CD4-positive, alpha-beta T cell (primary cell): ENCODE measurements around the gene EEF1AKMT3. TPM values are rescaled to one million over a fixed set of nuclear protein-coding genes. Genes with fewer than 3 reads are reported as not detected.

ENCODE experiments used
- ATAC-seq: fragments of 200-7000 bp; cut with Tn5 transposase; one replicate; pipeline ENCODE4 v1.10.0; 2022; ENCODE audit warnings: mild to moderate bottlenecking; ENCODE audit not compliant: poor library complexity
- CTCF ChIA-PET: fragments of 350-600 bp; sonication (Branson Sonifier 250); formaldehyde crosslinking; loops from one replicate; lab custom pipeline; 2021; ENCODE audit warnings: antibody characterized with exemption, inconsistent platforms; lab: Charles Lee
- POLR2A ChIA-PET: fragments of 350-600 bp; sonication (Branson Sonifier 250); formaldehyde crosslinking; loops from one replicate; lab custom pipeline; 2021; ENCODE audit warnings: antibody characterized with exemption, inconsistent platforms; lab: Charles Lee
- DNase-seq, 14 experiments: peaks; one replicate each; pipeline ENCODE4 v3.0.0-alpha.2; 2013 to 2020; ENCODE audit warnings: mixed read lengths in 2 of 14
- H3K27ac ChIP-seq, 2 donors: one replicate each; pipeline versions ENCODE4 v1.5.1 to v1.7.0; 2013; ENCODE audit warnings: low read length in 2 of 2, low read depth in 1 of 2, mild to moderate bottlenecking in 1 of 2
- H3K27me3 ChIP-seq, 2 experiments: 1 replicate in 1 of 2; 2 replicates in 1 of 2; pipeline versions ENCODE4 v1.6.1 to v1.7.0; 2013; ENCODE audit warnings: low read length in 2 of 2, control low read depth in 1 of 2, mild to moderate bottlenecking in 1 of 2, moderate library complexity in 1 of 2; ENCODE audit not compliant: insufficient read depth in 2 of 2, control insufficient read depth in 1 of 2
- H3K36me3 ChIP-seq: one replicate; pipeline ENCODE4 v1.6.1; 2013; ENCODE audit warnings: low read length, control low read depth; ENCODE audit not compliant: insufficient read depth
- H3K4me1 ChIP-seq: one replicate; pipeline ENCODE4 v1.6.1; 2013; ENCODE audit warnings: low read length, control low read depth; ENCODE audit not compliant: insufficient read depth
- H3K4me3 ChIP-seq: one replicate; pipeline ENCODE4 v1.5.1; 2013; ENCODE audit warnings: mild to moderate bottlenecking, low read length, moderate library complexity
- H3K9me3 ChIP-seq, 2 experiments: 1 replicate in 1 of 2; 2 replicates in 1 of 2; pipeline versions ENCODE4 v1.6.1 to v1.7.0; 2013; ENCODE audit warnings: low read length in 2 of 2, mild to moderate bottlenecking in 2 of 2, control low read depth in 1 of 2, moderate library complexity in 1 of 2; ENCODE audit not compliant: control insufficient read depth in 1 of 2, insufficient read depth in 1 of 2
- H3K27ac Mint-ChIP-seq: one replicate; pipeline ENCODE4 v1.8.0; 2020; ENCODE audit warnings: mixed read lengths
- H3K27me3 Mint-ChIP-seq: one replicate; pipeline ENCODE4 v1.8.0; 2021; ENCODE audit warnings: mixed read lengths
- H3K36me3 Mint-ChIP-seq: one replicate; pipeline ENCODE4 v1.8.0; 2021; ENCODE audit warnings: low read depth, mixed read lengths
- H3K4me1 Mint-ChIP-seq: one replicate; pipeline ENCODE4 v1.8.0; 2021; ENCODE audit warnings: low read depth, mixed read lengths
- H3K4me3 Mint-ChIP-seq: one replicate; pipeline ENCODE4 v1.8.0; 2020; ENCODE audit warnings: mild to moderate bottlenecking, mixed read lengths
- H3K9me3 Mint-ChIP-seq: one replicate; pipeline ENCODE4 v1.8.0; 2020; ENCODE audit warnings: mixed read lengths
- intact Hi-C, 2 experiments: fragments of 100-400 bp; cut with DNase I in 1 of 2; cut with micrococcal nuclease in 1 of 2; formaldehyde crosslinking; loops; one replicate each; pipeline versions ENCODE4 v1.15.1 to v1.9.0; 2023 to 2025; cut with DNase I, micrococcal nuclease
- microRNA-seq: library from miRNA; unstranded; fragments of <30 nt; microRNA quantifications from one replicate; pipeline ENCODE4 v1.2.0, GENCODE V29; 2021; ENCODE audit warnings: borderline microRNAs expressed, borderline replicate concordance
- total RNA-seq, 174 experiments: library from RNA in 2 of 174; stranded (reverse) in 2 of 174; gene quantifications; one replicate each; pipeline ENCODE4 v1.2.3 and lab custom pipeline; 2021 to 2026
- TF ChIP-seq, protein P1 (sequence below): fragments of 200-600 bp; IDR thresholded peaks from one replicate; pipeline ENCODE4 v1.8.0; 2022; ENCODE audit warnings: antibody characterized with exemption, mild to moderate bottlenecking

The EEF1AKMT3 gene
- total RNA-seq, 2 experiments from 2014 or later = 1.1 to 1.4 TPM

DNA sequence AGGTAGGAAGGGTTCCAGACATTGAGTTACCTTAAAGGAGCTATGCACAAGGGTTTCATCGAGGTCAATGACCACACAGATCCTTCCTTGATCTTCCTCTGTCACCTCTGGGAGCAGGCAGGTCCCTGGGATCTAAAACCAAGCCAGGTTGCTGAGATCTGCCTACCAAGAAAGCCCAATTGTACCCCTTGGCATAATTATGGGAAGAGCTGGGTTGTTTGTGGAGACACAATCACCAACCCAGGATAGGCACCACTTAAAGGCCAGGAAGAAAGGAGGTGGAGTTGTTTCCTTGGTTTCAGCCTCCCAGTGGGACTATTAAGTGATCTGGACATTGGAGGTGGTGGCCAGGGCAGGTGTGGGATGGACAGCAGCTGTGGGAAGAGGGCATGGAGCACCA, 54.6 kb downstream of the EEF1AKMT3 start:
- H3K36me3 ChIP-seq = peaks cover 78% of the 10 kb centered on the region
- POLR2A ChIA-PET = no interaction called here
- TF ChIP-seq, protein P1, sequence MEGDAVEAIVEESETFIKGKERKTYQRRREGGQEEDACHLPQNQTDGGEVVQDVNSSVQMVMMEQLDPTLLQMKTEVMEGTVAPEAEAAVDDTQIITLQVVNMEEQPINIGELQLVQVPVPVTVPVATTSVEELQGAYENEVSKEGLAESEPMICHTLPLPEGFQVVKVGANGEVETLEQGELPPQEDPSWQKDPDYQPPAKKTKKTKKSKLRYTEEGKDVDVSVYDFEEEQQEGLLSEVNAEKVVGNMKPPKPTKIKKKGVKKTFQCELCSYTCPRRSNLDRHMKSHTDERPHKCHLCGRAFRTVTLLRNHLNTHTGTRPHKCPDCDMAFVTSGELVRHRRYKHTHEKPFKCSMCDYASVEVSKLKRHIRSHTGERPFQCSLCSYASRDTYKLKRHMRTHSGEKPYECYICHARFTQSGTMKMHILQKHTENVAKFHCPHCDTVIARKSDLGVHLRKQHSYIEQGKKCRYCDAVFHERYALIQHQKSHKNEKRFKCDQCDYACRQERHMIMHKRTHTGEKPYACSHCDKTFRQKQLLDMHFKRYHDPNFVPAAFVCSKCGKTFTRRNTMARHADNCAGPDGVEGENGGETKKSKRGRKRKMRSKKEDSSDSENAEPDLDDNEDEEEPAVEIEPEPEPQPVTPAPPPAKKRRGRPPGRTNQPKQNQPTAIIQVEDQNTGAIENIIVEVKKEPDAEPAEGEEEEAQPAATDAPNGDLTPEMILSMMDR = no peak
- Mint-ChIP-seq H3K27ac (peak overlapping the region; percentile 53), H3K27me3 (no peaks in the 10 kb centered on the region), H3K36me3 (peaks cover 88% of the 10 kb centered on the region), H3K4me1 (peaks cover 29% of the 10 kb centered on the region), H3K4me3 (no peak overlapping the region), H3K9me3 (no peaks in the 10 kb centered on the region)
- no peaks in the 10 kb centered on the region for H3K9me3 ChIP-seq
- peak overlapping the region in 1 of 2 donors; percentile 27 for H3K27ac ChIP-seq
- intact Hi-C loops = no loop called here
- CTCF ChIA-PET = no interaction called here
- peaks cover 42% of the 10 kb centered on the region for H3K4me1 ChIP-seq
- DNase-seq (no peak), ATAC-seq (no peak)
- H3K27me3 ChIP-seq = no peaks in the 10 kb centered on the region
- no peak overlapping the region for H3K4me3 ChIP-seq

DNA sequence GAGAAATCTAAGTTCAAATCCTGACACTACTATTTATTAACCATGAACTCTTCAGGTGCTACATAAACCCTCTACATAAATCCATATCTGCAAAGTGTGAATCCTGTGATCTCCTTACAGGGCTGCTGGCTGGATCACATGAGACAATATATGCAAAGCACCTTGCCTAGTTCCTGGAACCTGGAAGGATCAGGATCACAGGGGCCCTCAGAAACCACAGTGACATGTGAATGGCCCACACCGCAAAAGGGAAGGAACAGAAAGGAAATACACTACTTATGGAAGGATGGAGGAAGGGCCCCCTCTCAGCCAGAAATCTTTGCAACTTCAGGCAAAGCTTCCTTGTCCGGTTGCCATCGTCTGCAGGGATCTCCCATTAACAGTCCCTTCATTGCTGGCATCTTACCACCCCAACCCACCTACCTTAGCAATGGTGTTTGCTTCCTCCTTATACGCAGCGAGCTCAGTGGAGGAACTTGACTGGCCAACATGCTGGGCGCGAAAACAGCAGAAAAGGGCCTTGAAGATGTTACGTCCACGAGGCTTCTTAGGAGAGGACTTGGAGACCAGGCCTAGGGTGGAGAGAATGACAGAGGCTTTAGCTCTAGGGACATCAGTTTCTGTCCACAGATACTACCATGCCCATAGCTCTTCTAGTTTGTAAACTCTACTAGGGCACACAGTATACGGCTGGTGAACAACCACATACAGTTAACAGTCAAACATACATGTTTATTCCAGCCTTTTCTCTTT, 56.8 kb downstream of the EEF1AKMT3 start:
- Histone ChIP-seq H3K27ac (no peak overlapping the region), H3K4me3 (no peak overlapping the region), H3K36me3 (peaks cover 58% of the 10 kb centered on the region), H3K4me1 (peaks cover 64% of the 10 kb centered on the region), H3K27me3 (no peaks in the 10 kb centered on the region), H3K9me3 (no peaks in the 10 kb centered on the region)
- Mint-ChIP-seq H3K27me3 (no peaks in the 10 kb centered on the region), H3K4me1 (peaks cover 51% of the 10 kb centered on the region), H3K9me3 (no peaks in the 10 kb centered on the region), H3K4me3 (no peak overlapping the region), H3K27ac (peak overlapping the region; percentile 92), H3K36me3 (peaks cover 65% of the 10 kb centered on the region)
- intact Hi-C loops = no loop called here
- TF ChIP-seq, protein P1 = no peak
- POLR2A ChIA-PET = interaction anchor here (1.1 kb wide), 1 partner anchor 9 kb away, joined by 3 read pairs; no protein-coding TSS in a partner anchor
- no peak for ATAC-seq
- CTCF ChIA-PET = interaction anchor here (2.0 kb wide), 1 partner anchor 76 kb away, joined by 11 read pairs; no protein-coding TSS in a partner anchor
- DNase-seq = no peak

DNA sequence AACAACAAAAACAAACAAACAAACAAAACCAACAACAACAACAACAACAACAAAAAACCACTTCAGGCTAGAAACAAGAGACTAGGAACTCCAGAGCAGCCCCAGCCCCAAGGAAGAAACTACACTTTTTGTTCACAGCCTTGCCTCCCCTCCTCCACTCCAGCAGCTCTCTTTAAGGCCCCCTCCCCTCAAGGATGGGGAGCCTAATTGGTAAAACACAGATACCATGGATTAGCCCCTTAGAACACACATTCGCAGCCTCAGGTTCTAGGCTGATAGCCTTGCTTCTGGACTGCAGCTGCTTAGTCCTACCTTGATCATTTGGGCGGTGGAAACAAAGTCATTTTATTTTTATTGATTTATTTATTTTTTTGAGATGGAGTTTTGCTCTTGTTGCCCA, 58.0 kb downstream of the EEF1AKMT3 start:
- H3K4me3 Mint-ChIP-seq = no peak overlapping the region
- H3K27ac ChIP-seq = no peak overlapping the region
- peaks cover 76% of the 10 kb centered on the region for H3K4me1 ChIP-seq

More for the DNA sequence above, 58.0 kb downstream of the EEF1AKMT3 start:
- no peaks in the 10 kb centered on the region for H3K27me3 ChIP-seq
- no peak overlapping the region for H3K4me3 ChIP-seq
- peaks cover 62% of the 10 kb centered on the region for H3K4me1 Mint-ChIP-seq
- peak overlapping the region; percentile 92 for H3K27ac Mint-ChIP-seq
- no peaks in the 10 kb centered on the region for H3K9me3 ChIP-seq
- H3K27me3 Mint-ChIP-seq = no peaks in the 10 kb centered on the region
- intact Hi-C loops = loop anchor here in 1 of 2 experiments (5.0 kb wide), 1 partner anchor 73 kb away; the partner anchor contains the start of gene MARCHF9
- DNase-seq (no peak), ATAC-seq (no peak)
- H3K36me3 ChIP-seq = peaks cover 46% of the 10 kb centered on the region
- H3K36me3 Mint-ChIP-seq = peaks cover 53% of the 10 kb centered on the region
- H3K9me3 Mint-ChIP-seq = no peaks in the 10 kb centered on the region
- ChIA-PET CTCF (interaction anchor here (1.3 to 2.0 kb wide), 2 partner anchors 74 to 75 kb away, joined by 3 to 11 read pairs; no protein-coding TSS in a partner anchor), POLR2A (no interaction called here)
- TF ChIP-seq, protein P1 = no peak

Small RNAs within 50 kb of the gene (microRNA-seq; reads per million reads assigned to microRNA genes)
- gene MIR26A2 (1,006 reads per million, percentile 85 among the genes with 10 or more reads in this experiment), gene MIR6759 (not detected)

Other genes starting within 250 kb of the EEF1AKMT3 start
- gene MBD6, start 249.8 kb upstream of the EEF1AKMT3 start, total RNA-seq = 10 to 100 TPM; 72.4 to 74.7 TPM
- gene DCTN2, start 225.4 kb upstream of the EEF1AKMT3 start, total RNA-seq = 10 to 100 TPM; 39.6 TPM
- gene KIF5A, start 222.6 kb upstream of the EEF1AKMT3 start, total RNA-seq = under 1 TPM; 0.39 to 0.47 TPM
- 10 to 100 TPM; 15.1 to 17.3 TPM for gene PIP4K2C, start 181.4 kb upstream of the EEF1AKMT3 start, total RNA-seq
- 10 to 100 TPM; 28.6 to 29.4 TPM for gene DTX3, start 167.8 kb upstream of the EEF1AKMT3 start, total RNA-seq
- gene ARHGEF25, start 161.2 kb upstream of the EEF1AKMT3 start, total RNA-seq = under 1 TPM; 0.25 to 0.27 TPM
- not detected for gene B4GALNT1, start 139.4 kb upstream of the EEF1AKMT3 start, total RNA-seq
- gene OS9, start 78.5 kb upstream of the EEF1AKMT3 start, total RNA-seq = 100 to 1,000 TPM; 108 to 112 TPM
- 10 to 100 TPM; 21.0 to 21.2 TPM for gene AGAP2, start 33.9 kb upstream of the EEF1AKMT3 start, total RNA-seq
- 10 to 100 TPM; 10.3 to 10.7 TPM for gene TSPAN31, start 27.6 kb upstream of the EEF1AKMT3 start, total RNA-seq
- gene CDK4, start 20.3 kb upstream of the EEF1AKMT3 start, total RNA-seq = 10 to 100 TPM in 1 of 2 experiments, 1 to 10 TPM in 1; 8.7 to 10.8 TPM
- 10 to 100 TPM; 39.9 to 40.8 TPM for gene MARCHF9, start 17.5 kb upstream of the EEF1AKMT3 start, total RNA-seq
- gene CYP27B1, start 5.5 kb upstream of the EEF1AKMT3 start, total RNA-seq = 1 to 10 TPM; 1.0 to 1.4 TPM
- gene METTL1, start 509 bp upstream of the EEF1AKMT3 start, total RNA-seq = 10 to 100 TPM in 1 of 2 experiments, 1 to 10 TPM in 1; 9.3 to 12.0 TPM
- gene TSFM, start 10.2 kb downstream of the EEF1AKMT3 start, total RNA-seq = 10 to 100 TPM; 25.8 to 26.9 TPM
- gene AVIL, start 46.1 kb downstream of the EEF1AKMT3 start, total RNA-seq = 1 to 10 TPM in 1 of 2 experiments, under 1 TPM in 1; 0.60 to 1.2 TPM
- gene CTDSP2, start 74.1 kb downstream of the EEF1AKMT3 start, total RNA-seq = 10 to 100 TPM; 86.2 to 86.4 TPM
- 1 to 10 TPM; 5.3 to 5.6 TPM for gene ATP23, start 169.0 kb downstream of the EEF1AKMT3 start, total RNA-seq